PC-3 (cell line): ENCODE results near the gene CYP39A1. TPM values are rescaled to one million over a fixed set of nuclear protein-coding genes. Genes with fewer than 3 reads are reported as not detected.

Experiments used
- ATAC-seq: fragments of 200-7000 bp; cut with Tn5 transposase; 2 replicates; pipeline ENCODE4 v1.9.1; 2020; ENCODE audit warnings: mild to moderate bottlenecking, moderate library complexity
- BruUV-seq: library from RNA; stranded (reverse); fragments of 400-500 nt; replicated peaks from 2 replicates; lab custom pipeline; 2021; lab: Mats Ljungman, UMichigan
- CTCF ChIA-PET: fragments of 300-600 bp; sonication (Branson Sonifier 250); formaldehyde crosslinking; loops from one replicate; lab custom pipeline; 2022; ENCODE audit warnings: antibody characterized with exemption; lab: Charles Lee
- POLR2A ChIA-PET: fragments of 300-600 bp; sonication (Branson Sonifier 250); formaldehyde crosslinking; loops from one replicate; lab custom pipeline; 2022; ENCODE audit warnings: antibody characterized with exemption; ENCODE audit not compliant: unreplicated experiment; lab: Charles Lee
- DNase-seq: peaks from one replicate; pipeline ENCODE4 v3.0.0-alpha.2; 2015
- H2AFZ ChIP-seq: fragments of 300-600 bp; sonication (generic); 2 replicates; pipeline ENCODE4 v1.6.0; 2016; ENCODE audit warnings: antibody characterized with exemption, low read length
- H3F3A ChIP-seq: fragments of 300-600 bp; sonication (generic); one replicate; pipeline ENCODE4 v1.6.0; 2017; ENCODE audit warnings: antibody characterized with exemption, low read length, control low read depth, mild to moderate bottlenecking; ENCODE audit not compliant: unreplicated experiment
- H3K27ac ChIP-seq: fragments of 300-600 bp; sonication (generic); 2 replicates; pipeline ENCODE4 v1.5.1; 2016; ENCODE audit warnings: mild to moderate bottlenecking, low read length
- H3K27me3 ChIP-seq: fragments of 300-600 bp; sonication (generic); 2 replicates; pipeline ENCODE4 v1.6.1; 2016; ENCODE audit warnings: low read length, mixed read lengths
- H3K36me3 ChIP-seq: fragments of 300-600 bp; sonication (generic); 2 replicates; pipeline ENCODE4 v1.6.1; 2016; ENCODE audit warnings: low read depth, mixed run types, low read length, mixed read lengths
- H3K4me1 ChIP-seq: fragments of 300-600 bp; sonication (generic); 2 replicates; pipeline ENCODE4 v1.5.1; 2016; ENCODE audit warnings: low read length; ENCODE audit not compliant: insufficient read depth
- H3K4me2 ChIP-seq: fragments of 300-600 bp; sonication (generic); 2 replicates; pipeline ENCODE4 v1.6.0; 2016; ENCODE audit warnings: low read length
- H3K4me3 ChIP-seq: fragments of 300-600 bp; sonication (generic); 2 replicates; pipeline ENCODE4 v1.5.1; 2016; ENCODE audit warnings: mild to moderate bottlenecking, low read length, mixed read lengths
- H3K79me2 ChIP-seq: fragments of 300-600 bp; sonication (generic); 2 replicates; pipeline ENCODE4 v1.6.1; 2017; ENCODE audit warnings: low read length, mixed read lengths
- H3K9ac ChIP-seq: fragments of 300-600 bp; sonication (generic); 2 replicates; pipeline ENCODE4 v1.6.0; 2016; ENCODE audit warnings: mild to moderate bottlenecking, low read length
- H3K9me2 ChIP-seq: fragments of 300-600 bp; sonication (generic); replicated peaks from 2 replicates; pipeline ENCODE4 v1.6.1; 2016; ENCODE audit warnings: mixed run types, low read length, mixed read lengths
- H3K9me3 ChIP-seq: fragments of 300-600 bp; sonication (generic); 2 replicates; pipeline ENCODE4 v1.6.1; 2016; ENCODE audit warnings: low read length, mixed read lengths
- H4K20me1 ChIP-seq: fragments of 300-600 bp; sonication (generic); 2 replicates; pipeline ENCODE4 v1.6.1; 2016; ENCODE audit warnings: low read length, mixed read lengths
- EZH2 ChIP-seq: fragments of 300-600 bp; sonication (generic); IDR thresholded peaks from one replicate; pipeline ENCODE4 v1.6.1; 2017; ENCODE audit warnings: antibody characterized with exemption, mild to moderate bottlenecking, low read length; ENCODE audit not compliant: unreplicated experiment
- EZH2phosphoT487 ChIP-seq: fragments of 300-600 bp; sonication (generic); IDR thresholded peaks from 2 replicates; pipeline ENCODE4 v1.6.1; 2018; ENCODE audit warnings: mild to moderate bottlenecking, antibody characterized with exemption, low read length, borderline replicate concordance
- intact Hi-C: fragments of 100-400 bp; cut with micrococcal nuclease; formaldehyde crosslinking; loops from 2 replicates; pipeline ENCODE4 v1.9.0; 2023
- total RNA-seq: library from RNA; depleted of rRNA; stranded (reverse); fragments of >200 nt; gene quantifications from 2 replicates; pipeline ENCODE4 v1.2.3, GENCODE V29; 2014
- TF ChIP-seq, protein P1 (sequence below): fragments of 300-600 bp; sonication (generic); conservative IDR thresholded peaks from 2 replicates; pipeline ENCODE4 v1.5.1; 2017; ENCODE audit warnings: antibody characterized with exemption, low read depth, mild to moderate bottlenecking, low read length

CYP39A1 gene
- total RNA-seq, 1 experiment from 2014 or later = 0.66 TPM

GRCh38 chr6:46509063-46509462, 143.6 kb downstream of the CYP39A1 start:
- POLR2A ChIA-PET = no interaction called here
- H4K20me1 ChIP-seq = no peaks in the 10 kb centered on the region
- TF ChIP-seq EZH2 (no peak), EZH2phosphoT487 (no peak)
- H3K9me3 ChIP-seq = no peaks in the 10 kb centered on the region
- H3K36me3 ChIP-seq = no peaks in the 10 kb centered on the region
- H3F3A ChIP-seq = no peaks in the 10 kb centered on the region
- no peaks in the 10 kb centered on the region for H3K9me2 ChIP-seq
- H3K4me2 ChIP-seq = no peak overlapping the region
- intact Hi-C loops = no loop called here
- H3K27me3 ChIP-seq = peaks cover 33% of the 10 kb centered on the region
- no peak overlapping the region for H3K4me3 ChIP-seq
- BruUV-seq = no TSS peak
- DNase-seq (no peak), ATAC-seq (no peak)
- no peaks in the 10 kb centered on the region for H3K4me1 ChIP-seq
- no peak overlapping the region for H2AFZ ChIP-seq
- CTCF ChIA-PET = no interaction called here
- no peak overlapping the region for H3K27ac ChIP-seq
- no peaks in the 10 kb centered on the region for H3K79me2 ChIP-seq
- no peak overlapping the region for H3K9ac ChIP-seq

DNA sequence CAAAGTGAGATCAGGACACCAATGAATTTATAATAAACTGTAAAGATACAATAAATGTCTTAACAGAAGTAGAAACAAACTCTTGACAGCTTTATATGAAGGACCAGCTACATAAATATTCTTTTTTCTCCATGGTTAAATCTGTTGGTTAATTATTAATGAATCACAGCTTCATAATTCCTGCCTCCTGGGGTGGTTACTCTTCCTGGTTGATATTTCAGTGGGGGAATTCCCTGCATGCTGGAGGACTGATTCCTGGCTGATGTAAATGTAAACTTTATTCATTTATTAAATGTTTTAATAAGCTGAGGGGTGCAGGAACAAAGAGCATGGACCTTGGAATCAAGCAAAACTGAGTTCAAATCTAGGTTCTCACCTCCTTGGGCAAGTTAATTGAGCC, 145.2 kb downstream of the CYP39A1 start:
- no peaks in the 10 kb centered on the region for H3K9me2 ChIP-seq
- no peak overlapping the region for H3K27ac ChIP-seq
- ChIA-PET CTCF (no interaction called here), POLR2A (no interaction called here)
- DNase-seq = no peak
- H3K27me3 ChIP-seq = peaks cover 33% of the 10 kb centered on the region
- H3K36me3 ChIP-seq = no peaks in the 10 kb centered on the region
- no peak for TF ChIP-seq EZH2
- TF ChIP-seq, protein P1, sequence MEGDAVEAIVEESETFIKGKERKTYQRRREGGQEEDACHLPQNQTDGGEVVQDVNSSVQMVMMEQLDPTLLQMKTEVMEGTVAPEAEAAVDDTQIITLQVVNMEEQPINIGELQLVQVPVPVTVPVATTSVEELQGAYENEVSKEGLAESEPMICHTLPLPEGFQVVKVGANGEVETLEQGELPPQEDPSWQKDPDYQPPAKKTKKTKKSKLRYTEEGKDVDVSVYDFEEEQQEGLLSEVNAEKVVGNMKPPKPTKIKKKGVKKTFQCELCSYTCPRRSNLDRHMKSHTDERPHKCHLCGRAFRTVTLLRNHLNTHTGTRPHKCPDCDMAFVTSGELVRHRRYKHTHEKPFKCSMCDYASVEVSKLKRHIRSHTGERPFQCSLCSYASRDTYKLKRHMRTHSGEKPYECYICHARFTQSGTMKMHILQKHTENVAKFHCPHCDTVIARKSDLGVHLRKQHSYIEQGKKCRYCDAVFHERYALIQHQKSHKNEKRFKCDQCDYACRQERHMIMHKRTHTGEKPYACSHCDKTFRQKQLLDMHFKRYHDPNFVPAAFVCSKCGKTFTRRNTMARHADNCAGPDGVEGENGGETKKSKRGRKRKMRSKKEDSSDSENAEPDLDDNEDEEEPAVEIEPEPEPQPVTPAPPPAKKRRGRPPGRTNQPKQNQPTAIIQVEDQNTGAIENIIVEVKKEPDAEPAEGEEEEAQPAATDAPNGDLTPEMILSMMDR = no peak
- no peak for TF ChIP-seq EZH2phosphoT487
- no peaks in the 10 kb centered on the region for H3F3A ChIP-seq
- no peaks in the 10 kb centered on the region for H4K20me1 ChIP-seq
- no peak overlapping the region for H3K4me3 ChIP-seq
- H2AFZ ChIP-seq = no peak overlapping the region
- intact Hi-C loops = no loop called here
- H3K9ac ChIP-seq = no peak overlapping the region
- no peaks in the 10 kb centered on the region for H3K79me2 ChIP-seq
- H3K9me3 ChIP-seq = no peaks in the 10 kb centered on the region
- no peak for ATAC-seq
- H3K4me1 ChIP-seq = no peaks in the 10 kb centered on the region
- H3K4me2 ChIP-seq = no peak overlapping the region
- BruUV-seq = no TSS peak

GRCh38 chr6:46505693-46506512, 146.7 kb downstream of the CYP39A1 start:
- ChIA-PET CTCF (no interaction called here), POLR2A (interaction anchor here (0.6 kb wide), 1 partner anchor 11 kb away, joined by 7 read pairs; no protein-coding TSS in a partner anchor)
- BruUV-seq = no TSS peak
- Histone ChIP-seq H3K9me3 (no peaks in the 10 kb centered on the region), H3K4me3 (no peak overlapping the region), H3K9me2 (no peaks in the 10 kb centered on the region), H3K4me1 (no peaks in the 10 kb centered on the region), H3K27me3 (peaks cover 33% of the 10 kb centered on the region), H3K9ac (no peak overlapping the region), H3K36me3 (no peaks in the 10 kb centered on the region), H2AFZ (no peak overlapping the region), H3K4me2 (no peak overlapping the region), H3K79me2 (no peaks in the 10 kb centered on the region), H3F3A (no peaks in the 10 kb centered on the region), H4K20me1 (no peaks in the 10 kb centered on the region), H3K27ac (no peak overlapping the region)
- intact Hi-C loops = no loop called here
- no peak for ATAC-seq
- no peak for TF ChIP-seq EZH2
- no peak for TF ChIP-seq EZH2phosphoT487
- TF ChIP-seq, protein P1 = no peak
- no peak for DNase-seq
